Effector CD8-positive, alpha-beta T cell (primary cell): ENCODE measurements around the gene B3GNT2.
"Not testable (repeated sequence)": the region's sequence is repeated elsewhere in the genome, so short reads cannot be mapped to it uniquely, and the experiment has no call there.

ENCODE experiments used
- DNase-seq: peaks from one replicate; lab custom pipeline; 2025; lab: John Stamatoyannopoulos, UW
- total RNA-seq, 4 experiments: gene quantifications; one replicate each; lab custom pipeline; 2026; lab: John Stamatoyannopoulos, UW

Gene B3GNT2, protein sequence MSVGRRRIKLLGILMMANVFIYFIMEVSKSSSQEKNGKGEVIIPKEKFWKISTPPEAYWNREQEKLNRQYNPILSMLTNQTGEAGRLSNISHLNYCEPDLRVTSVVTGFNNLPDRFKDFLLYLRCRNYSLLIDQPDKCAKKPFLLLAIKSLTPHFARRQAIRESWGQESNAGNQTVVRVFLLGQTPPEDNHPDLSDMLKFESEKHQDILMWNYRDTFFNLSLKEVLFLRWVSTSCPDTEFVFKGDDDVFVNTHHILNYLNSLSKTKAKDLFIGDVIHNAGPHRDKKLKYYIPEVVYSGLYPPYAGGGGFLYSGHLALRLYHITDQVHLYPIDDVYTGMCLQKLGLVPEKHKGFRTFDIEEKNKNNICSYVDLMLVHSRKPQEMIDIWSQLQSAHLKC
- 56.8 to 101 (median 86.4) reads per million in 4 experiments for total RNA-seq

DNA sequence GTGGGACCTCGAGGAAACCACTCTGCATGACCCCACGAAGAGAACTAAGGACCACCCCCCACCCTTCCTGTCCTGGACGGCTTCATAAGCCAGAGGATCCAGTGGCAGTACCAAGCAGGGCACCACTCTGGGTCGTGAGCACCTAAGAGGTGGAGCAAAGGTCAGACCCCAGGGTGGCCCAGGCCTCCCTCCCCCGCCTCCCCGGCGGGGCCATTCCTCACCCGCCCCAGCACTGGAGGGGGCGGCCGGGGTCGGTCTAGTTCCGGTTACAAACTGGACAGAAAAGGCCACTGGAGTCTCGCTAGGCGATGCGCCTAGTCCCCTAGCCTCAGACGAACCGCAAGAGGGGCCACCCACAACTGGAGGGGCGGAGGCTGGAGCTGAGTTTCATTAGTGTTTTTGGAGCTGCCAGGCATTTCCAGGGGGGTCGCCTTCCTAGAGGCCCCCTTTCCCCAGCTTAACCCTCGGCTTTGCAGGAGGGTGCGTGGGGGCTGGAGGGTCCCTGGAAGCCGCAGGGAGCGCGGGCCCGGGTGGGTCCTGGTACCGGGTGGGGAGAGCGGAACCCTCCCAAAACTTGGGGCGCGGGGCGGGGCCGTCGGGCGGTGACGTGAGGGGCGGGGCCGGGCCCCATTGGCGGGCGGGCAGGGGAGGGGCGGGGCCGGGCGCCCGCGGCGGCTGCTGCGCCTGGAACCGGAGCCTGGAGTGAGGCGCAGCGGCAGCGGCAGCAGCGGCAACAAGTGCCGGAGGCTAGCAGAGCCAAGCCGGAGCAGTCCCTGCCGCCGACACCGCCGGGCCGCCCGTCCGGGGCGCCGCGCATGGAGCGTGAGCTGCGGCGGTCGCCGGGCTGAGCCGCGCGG is at the start of gene B3GNT2:
TSS of gene B3GNT2 (plus strand) at position 695 of the 857 bp plus-strand sequence. CDS start 26,106 bp downstream, outside the sequence.
- DNase-seq = peak; percentile 78

- peak; percentile 25 for DNase-seq
Measured at GRCh38 chr2:62146790-62147189, 49.1 kb upstream of the B3GNT2 start.

GRCh38 chr2:62147610-62148301 is 48.2 kb upstream of the B3GNT2 start:
- DNase-seq = no peak

DNA sequence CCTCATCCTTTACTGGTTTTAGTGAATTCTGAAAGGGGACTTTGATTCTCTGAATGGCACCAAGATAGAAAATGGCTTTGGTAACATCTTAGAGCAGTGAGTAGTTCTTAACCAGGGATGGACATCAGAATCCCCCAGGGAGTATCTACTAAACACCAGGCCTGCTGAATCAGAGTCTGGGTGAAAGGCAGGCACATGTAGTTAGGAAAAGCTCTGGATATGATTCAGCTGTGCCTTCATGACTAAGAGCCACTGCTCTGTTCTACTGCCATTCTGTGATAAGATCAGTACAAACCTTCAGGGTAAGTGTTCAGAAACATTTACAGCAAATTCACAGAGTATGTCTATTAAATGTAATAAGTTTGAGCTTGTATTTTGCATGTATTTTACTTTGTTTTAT is 46.2 kb upstream of the B3GNT2 start:
- DNase-seq = no peak

- no peak for DNase-seq
Measured at GRCh38 chr2:62150597-62151305, 45.2 kb upstream of the B3GNT2 start.

DNA sequence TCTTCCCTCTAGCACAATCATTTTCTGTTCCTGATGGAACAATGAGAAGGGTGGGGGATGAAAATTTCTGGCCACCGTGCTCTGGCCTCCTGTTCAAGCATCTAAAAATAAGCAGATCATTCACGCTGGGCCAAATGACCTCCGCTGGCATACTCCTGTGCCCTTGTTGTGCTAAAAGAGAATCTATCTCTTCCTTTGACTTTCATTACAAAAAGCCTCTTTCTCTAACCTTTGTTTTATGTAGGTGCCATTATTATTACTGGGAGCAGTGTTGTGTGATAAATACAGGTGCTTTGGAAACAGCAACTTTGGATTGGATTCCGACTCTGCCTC is 44.6 kb upstream of the B3GNT2 start:
- no peak for DNase-seq

DNA sequence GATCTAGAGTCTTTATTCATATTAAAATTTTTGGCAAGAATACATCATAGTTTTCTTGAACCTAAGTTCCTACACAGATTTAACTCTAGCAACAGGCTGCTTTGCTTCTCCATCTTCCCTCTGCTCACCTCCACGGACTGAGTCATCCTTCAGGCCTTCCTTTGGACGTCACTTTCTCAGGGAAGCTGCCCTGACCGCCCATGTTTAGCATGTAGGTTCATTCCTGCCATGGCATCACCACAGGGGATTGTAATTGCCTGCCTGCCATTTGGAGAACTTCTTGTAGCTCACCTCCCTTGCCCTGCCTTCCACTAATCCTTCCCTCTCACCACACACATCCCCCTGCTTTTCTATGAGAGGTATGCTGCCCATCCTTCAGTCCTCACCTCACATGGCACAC is 43.9 kb upstream of the B3GNT2 start:
- no peak for DNase-seq

GRCh38 chr2:62156861-62157496 is 38.9 kb upstream of the B3GNT2 start:
- no peak for DNase-seq

GRCh38 chr2:62158444-62159121 is 37.3 kb upstream of the B3GNT2 start:
- DNase-seq = no peak

DNA sequence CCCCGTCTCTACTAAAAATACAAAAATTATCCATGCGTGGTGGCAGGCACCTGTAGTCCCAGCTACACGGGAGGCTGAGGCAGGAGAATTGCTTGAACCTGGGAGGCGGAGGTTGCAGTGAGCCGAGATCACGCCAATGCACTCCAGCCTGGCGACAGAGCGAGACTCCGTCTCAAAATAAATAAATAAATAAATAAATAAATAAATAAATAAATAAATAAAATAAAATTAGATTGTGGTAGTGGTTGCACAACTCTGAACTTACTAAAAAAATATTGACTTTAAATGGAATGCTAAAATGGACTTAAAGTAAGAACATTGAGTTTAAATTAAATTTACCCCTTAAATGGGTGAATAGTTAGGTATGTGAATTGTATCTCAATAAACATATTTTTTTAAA is 35.2 kb upstream of the B3GNT2 start:
- DNase-seq = not testable (repeated sequence)

DNA sequence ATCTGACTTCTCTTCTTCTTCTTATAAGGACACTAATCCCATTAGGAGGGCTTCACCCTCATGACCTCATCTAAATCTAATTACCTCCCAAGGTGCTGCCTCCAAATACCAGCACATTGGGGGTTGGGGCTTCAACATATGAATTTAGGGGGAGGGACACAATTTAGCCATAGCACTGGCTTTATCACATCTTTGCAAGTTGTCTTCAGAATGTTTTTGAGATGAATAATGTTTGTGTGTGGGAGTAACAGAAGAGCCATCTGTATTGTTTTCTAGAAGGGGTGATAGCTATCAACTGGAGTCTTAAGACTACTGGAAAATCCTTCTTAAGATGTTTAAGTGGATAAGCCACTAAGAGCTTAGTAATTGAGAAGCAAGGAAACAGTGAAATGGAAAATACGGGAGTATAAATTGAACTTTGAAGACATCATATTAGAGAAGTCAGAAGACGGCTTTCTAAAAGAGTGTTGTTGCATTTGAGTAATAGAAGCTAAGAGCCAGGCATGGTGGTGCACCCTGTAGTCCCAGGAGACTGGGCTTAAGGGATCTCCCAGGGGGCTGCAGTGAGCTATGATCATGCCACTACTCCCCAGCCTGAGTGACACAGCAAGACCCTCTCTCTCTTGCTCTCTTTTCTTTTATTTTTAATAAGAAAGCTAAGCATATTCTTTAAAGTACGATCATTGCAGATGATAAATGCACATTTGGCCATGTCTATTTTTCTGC is 32.6 kb upstream of the B3GNT2 start:
- DNase-seq = no peak

GRCh38 chr2:62163834-62164233 is 32.1 kb upstream of the B3GNT2 start:
- no peak for DNase-seq

- no peak for DNase-seq
Measured at GRCh38 chr2:62175728-62176127, 20.2 kb upstream of the B3GNT2 start.

DNA sequence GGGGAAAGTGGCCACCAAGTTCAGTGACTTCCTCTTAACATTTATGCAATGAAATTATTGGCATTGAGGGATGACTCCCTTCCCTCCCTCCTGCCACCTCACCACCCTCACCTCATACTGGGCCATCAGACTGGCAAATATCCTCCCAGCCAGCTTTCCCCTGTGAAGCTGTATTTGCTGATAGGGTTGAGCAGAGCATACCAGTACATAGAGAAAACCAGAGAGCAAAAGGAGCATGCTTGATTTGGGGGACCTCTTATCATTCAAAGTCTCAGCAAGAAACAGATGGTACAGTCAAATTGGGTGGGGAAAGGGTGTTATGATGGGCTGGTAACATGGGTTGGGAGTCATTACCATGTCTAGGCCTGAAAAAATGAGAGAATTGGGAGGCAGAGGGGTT is 19.1 kb upstream of the B3GNT2 start:
- DNase-seq = no peak

GRCh38 chr2:62177392-62178049 is 18.4 kb upstream of the B3GNT2 start:
- DNase-seq = no peak

- no peak for DNase-seq
Measured at GRCh38 chr2:62178741-62179271, 17.1 kb upstream of the B3GNT2 start.

- DNase-seq = no peak
Measured at GRCh38 chr2:62180975-62181374, 14.9 kb upstream of the B3GNT2 start.

DNA sequence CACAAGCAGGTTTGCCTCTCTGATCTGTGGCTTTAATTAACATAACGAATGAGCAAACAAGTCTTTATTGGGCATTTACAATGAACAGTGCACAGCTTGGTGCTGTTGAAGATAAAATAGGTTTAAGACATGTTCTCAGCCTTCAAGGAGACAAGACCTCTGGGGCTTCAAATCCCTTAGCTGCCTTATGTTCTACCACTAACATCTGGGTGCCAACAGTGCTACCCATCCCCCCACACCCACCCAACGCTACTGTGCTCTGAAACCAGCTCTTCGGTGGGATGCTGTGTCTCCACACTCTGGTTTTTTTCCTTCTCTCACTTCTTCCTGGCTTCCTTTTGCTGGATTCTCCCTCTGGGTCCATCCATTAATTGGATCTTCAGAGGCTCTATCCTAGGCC is 14.1 kb upstream of the B3GNT2 start:
- no peak for DNase-seq
